GM12874 (cell line): ENCODE results near the gene ERF.
A peak's percentile ranks its signal among the peaks of the same experiment; 100 is the strongest.

ENCODE experiments used
- CTCF ChIP-seq: IDR thresholded peaks from 2 replicates; pipeline ENCODE4 v1.5.1; 2011; ENCODE audit warnings: low read depth, mild to moderate bottlenecking, control low read depth, low read length, moderate library complexity; ENCODE audit not compliant: insufficient read depth

The ERF gene

GRCh38 chr19:42234364-42234763 lies 20.6 kb downstream of the ERF start:
- TF ChIP-seq CTCF: no peak

DNA sequence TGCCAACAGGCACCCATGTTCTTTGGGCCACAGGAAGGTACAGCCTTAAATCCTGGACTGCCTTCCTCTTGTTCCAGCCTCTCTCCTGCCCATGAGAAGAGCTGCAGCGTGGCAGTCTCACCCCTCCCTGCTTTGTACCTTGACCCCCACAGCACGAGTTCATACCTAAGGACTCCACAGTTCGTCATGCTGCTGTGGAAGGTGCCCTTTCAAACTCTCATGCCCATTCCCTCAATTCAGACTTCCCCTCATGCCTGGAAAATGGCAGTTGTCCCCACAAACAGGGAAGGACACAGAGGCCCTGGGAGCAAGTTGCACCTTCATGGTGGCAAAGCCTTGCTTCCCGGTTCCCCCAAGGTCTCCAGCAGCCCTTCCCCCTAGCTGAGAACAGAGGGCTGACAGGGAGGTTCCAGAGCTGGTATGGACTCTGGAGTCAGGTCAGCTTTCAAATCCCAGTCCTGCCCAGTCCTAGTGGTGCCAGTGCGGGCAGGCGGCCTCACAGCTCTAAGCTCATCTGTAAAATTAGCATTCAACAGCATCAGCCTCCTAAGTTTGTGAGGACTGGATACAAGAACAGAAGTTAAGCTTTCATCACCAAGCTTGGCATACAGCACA lies 21.1 kb downstream of the ERF start:
- TF ChIP-seq CTCF: no peak

GRCh38 chr19:42233106-42233505 lies 21.8 kb downstream of the ERF start:
- TF ChIP-seq CTCF: no peak

- TF ChIP-seq CTCF: no peak
Measured at GRCh38 chr19:42232435-42232834, 22.5 kb downstream of the ERF start.

DNA sequence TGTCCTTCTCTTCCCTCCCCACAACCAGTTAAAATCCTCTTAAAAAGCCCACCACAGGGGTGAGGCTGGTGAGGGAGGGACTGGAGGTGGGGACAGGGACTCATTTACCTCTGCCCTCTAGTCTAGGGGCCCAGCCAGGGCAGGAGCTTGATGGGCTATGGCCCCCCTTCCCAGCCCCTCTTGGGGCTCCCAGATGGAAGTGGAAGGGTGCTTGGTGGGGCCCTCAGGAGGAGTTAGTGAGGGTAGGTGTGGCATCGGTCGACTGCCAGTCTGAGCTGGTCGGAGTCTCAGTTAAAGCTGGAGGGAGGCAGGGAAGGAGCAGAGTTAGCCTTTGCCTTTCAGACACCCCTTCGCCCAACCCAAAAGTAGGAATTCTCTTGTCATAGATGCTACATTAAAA lies 24.4 kb downstream of the ERF start:
- TF ChIP-seq CTCF: no peak

DNA sequence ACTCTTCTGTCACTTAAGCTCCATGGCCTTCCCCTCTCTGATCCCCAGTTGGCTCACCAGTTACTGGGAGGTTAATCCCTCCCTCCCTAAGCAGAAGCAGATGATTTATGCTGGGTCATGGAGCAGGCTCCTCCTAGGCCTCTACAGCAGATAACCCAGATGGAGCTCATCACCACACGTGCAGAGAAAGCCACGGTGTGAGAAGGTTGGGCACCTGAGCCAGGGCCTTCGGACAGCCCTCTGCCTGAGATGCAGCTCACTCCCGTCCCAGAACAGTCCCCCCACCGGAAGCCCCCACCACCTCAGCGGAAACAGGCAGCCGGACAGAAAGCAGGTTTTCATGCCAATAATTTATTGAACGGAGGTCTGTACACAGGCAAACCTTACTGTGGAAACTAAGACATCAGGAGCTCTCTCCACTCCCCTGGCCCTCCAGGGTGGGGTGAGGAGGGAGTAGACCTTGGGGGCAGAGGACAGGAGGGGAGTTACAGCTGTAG lies 25.0 kb downstream of the ERF start:
- no peak for TF ChIP-seq CTCF

- 0 out of 2 replicates have a peak, but pooled peaks have one; percentile 1 for TF ChIP-seq CTCF
Measured at GRCh38 chr19:42229301-42229854, 25.6 kb downstream of the ERF start.

- TF ChIP-seq CTCF: no peak
Measured at GRCh38 chr19:42228641-42229040, 26.3 kb downstream of the ERF start.
